GM03348 (cell line): ENCODE data around the gene ACAT2.
"Not testable (repeated sequence)": the region's sequence is repeated elsewhere in the genome, so short reads cannot be mapped to it uniquely, and the experiment has no call there.

Experiments
- DNase-seq: peaks from one replicate; pipeline ENCODE4 v3.0.0; 2012; ENCODE audit warnings: low spot score

The ACAT2 gene

DNA sequence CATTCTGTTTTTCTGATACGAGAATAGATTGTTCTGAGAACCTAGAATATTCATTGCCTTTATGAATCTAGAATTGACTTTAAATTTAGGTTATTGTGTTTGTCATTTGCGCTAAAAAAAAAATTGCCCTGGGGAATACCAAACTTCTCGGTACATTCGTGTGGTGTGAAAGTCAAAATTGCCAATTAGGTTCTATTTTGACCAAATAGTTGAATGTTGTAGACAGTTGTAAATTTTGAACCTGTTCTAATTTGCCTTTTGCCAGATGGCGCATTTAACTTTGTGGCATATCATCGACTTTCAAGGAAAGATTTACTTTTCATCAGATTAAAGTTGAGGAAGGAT is 31.5 kb upstream of the ACAT2 start:
- DNase-seq = no peak

- not testable (repeated sequence) for DNase-seq
Observed at GRCh38 chr6:159732550-159732949, 29.3 kb upstream of the ACAT2 start.

GRCh38 chr6:159733395-159733794 is 28.4 kb upstream of the ACAT2 start:
- DNase-seq = not testable (repeated sequence)

- no peak for DNase-seq
Observed at GRCh38 chr6:159736908-159737307, 24.9 kb upstream of the ACAT2 start.

GRCh38 chr6:159739341-159739740 is 22.5 kb upstream of the ACAT2 start:
- DNase-seq = no peak

DNA sequence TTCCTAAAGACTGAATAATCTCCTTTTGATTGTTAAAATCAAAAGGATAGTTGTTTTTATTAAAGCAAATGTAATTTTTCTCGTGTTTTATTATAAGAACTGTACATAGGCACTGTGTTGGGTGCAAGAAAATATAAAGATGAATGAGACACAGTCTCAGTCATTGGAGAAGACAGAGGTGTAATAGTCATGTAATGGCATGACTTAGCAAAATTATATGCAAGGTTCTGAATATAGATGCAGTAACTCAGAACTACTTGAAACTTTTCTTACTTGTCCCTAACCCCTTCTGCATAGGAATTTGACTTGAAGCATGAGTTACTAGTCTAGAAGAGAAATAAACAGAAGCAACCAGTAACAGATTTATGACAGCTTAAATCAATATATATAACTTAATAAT is 19.7 kb upstream of the ACAT2 start:
- DNase-seq = no peak

DNA sequence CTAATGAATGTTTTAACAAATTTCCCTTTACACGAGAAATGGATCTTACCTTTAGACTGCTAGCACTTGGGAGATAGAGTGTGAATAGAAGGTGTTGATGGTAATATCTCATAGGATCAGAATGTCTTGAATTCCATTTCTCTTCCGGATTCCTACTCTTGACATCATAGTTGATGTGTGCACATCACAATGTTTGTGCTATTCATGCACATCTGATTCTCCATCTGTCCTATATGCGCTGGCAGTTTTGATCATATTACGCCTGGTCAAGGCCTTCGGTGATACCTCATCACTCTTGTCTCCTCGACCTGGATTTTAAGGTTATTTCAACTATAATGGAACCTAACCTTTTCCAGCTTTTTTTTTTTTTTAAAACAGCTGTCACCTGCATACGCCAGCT is 16.8 kb upstream of the ACAT2 start:
- DNase-seq = no peak

- no peak for DNase-seq
Observed at GRCh38 chr6:159746759-159747158, 15.1 kb upstream of the ACAT2 start.

DNA sequence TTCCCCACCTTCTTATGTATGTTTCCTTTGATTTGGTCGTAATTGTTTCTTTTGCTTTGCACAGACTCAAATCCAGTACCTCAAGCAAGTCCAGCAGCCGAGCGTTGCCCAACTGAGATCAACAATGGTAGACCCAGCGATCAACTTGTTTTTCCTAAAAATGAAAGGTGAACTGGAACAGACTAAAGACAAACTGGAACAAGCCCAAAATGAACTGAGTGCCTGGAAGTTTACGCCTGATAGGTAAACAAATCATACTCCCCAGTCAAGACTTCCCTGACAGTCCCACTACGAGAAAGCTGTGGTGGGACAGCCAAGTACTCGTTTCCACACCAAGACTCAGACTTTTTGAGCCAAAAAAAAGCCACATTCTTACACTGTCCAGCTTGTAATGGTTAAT is 13.7 kb upstream of the ACAT2 start:
- not testable (repeated sequence) for DNase-seq

DNA sequence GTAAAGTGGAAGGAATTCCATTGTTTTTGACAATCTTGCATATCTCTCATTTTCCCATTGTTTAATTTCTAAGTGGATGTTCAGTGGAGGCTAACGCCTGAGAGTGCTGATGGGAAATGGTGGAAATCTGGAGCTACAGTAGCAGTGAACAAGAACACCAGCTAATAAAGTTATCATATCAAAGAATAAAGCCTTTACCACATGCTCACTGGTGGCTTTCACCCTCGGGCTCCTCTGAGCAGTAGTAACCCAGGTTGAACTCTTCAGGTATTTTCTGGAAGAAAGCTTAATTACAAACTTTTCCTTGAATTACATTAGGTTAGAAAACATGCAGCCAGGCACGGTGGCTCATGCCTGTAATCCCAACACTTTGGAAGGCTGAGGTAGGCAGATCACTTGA is 10.4 kb upstream of the ACAT2 start:
- DNase-seq = no peak

DNA sequence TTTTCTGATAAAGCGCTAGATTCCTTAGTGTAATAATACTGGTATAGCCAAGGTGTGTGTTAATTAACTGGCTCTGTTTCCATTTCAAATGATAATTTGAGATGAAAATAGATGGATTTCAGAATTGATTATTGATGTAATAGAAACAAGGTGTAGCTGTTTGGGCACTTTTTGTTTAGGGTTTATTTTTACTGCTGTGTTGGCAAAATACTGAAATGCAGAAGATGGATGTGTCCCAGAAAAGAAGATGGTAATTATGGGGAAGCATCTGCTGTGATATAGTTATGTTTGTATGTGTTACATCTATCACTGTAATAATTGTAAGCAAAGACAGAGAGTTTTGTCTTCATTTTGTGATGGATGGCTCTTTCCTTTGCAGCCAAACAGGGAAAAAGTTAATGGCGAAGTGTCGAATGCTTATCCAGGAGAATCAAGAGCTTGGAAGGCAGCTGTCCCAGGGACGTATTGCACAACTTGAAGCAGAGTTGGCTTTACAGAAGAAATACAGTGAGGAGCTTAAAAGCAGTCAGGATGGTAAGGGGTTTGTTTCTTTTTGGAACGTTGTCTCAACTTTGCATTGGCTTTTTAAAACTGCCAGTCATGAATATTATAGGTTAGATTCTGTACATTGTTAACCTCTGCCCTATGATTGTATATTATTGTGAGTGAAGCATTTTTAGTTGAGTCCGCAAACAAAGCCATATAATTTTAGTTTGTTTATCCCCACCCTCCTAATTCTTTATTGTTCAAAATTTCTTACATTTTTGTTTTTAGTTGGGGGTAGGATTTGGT is 8.6 kb upstream of the ACAT2 start:
- no peak for DNase-seq

DNA sequence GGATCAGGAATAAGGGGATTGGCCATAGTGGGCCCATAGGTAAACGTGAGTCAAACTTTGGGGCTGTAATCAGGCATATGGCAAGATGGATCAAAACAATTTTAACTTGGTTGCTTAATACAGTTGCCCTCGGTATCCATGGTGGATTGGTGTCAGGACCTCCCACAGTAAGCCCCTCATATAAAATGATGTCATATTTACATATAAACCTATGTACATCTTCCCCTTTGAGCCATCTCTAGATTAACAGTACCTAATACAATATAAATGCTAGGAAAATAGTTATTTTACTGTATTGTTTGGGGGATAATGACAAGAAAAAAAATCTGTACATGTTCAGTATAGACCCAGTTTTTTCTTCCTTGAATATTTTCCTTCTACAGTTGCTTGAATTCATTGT is 7.4 kb upstream of the ACAT2 start:
- no peak for DNase-seq

- no peak for DNase-seq
Observed at GRCh38 chr6:159754959-159755914, 6.6 kb upstream of the ACAT2 start.

- DNase-seq = no peak
Observed at GRCh38 chr6:159756508-159756907, 5.3 kb upstream of the ACAT2 start.

- peak; percentile 33 for DNase-seq
Observed at GRCh38 chr6:159758031-159759001, 3.5 kb upstream of the ACAT2 start.

- no peak for DNase-seq
Observed at GRCh38 chr6:159759645-159760044, 2.2 kb upstream of the ACAT2 start.

DNA sequence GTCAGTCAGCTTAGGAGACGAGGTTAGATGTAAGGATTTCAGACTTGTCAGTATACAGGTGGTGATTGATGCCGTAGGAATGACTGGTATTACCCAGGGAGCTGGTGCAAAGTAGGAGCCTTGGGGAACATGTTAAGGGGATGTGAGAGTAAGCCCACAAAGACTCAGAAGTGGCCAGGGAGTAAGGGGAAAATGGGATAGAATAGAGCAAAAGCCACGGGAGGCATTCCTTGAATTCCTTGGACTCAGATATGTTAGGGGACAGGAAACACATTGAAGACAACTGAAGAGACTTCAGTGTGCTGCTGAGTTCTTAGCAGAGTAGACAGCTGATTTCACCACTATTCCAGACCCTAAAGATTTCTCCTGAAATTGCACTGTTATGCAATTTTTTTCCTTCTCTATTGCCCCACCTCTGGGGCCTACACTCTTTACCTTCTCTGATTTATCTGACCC is 1.2 kb upstream of the ACAT2 start:
- DNase-seq = peak; percentile 65

DNA sequence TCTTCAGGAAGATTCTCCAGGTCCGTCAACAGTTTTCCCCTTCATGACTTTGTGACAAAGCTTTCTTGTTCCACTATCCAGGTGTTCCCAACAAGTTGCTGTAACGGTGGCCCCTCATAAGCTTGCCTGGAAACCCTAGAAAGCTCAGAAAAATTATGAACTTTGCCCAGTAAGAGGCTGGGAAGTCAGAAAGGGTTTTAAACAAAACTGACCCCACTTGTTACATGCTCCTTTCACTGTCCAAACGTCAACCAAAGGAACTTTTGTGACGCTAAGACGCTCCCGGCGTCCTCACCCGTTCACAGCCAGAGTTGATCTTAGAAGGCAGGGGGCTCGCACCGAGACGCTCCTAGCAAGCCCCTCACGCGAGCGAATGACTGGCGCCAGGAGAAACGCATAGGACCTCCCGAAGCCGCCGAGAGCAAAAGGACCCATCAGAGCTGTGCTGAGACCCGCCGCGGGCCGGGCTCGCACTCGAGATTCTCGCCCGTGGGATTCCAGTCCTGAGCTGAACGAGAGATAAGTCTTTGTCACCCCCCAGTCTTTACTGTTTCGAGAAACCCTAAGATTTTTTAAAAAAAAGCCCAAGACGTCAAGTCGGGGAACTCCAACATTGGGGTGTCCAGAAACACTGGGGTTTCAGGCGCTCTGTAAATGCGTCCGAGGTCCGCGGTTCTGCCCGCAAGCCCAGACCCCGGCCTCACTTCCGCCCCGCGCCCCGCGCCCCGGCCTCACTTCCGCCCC is 544 bp upstream of the ACAT2 start:
- DNase-seq = peak; percentile 15

DNA sequence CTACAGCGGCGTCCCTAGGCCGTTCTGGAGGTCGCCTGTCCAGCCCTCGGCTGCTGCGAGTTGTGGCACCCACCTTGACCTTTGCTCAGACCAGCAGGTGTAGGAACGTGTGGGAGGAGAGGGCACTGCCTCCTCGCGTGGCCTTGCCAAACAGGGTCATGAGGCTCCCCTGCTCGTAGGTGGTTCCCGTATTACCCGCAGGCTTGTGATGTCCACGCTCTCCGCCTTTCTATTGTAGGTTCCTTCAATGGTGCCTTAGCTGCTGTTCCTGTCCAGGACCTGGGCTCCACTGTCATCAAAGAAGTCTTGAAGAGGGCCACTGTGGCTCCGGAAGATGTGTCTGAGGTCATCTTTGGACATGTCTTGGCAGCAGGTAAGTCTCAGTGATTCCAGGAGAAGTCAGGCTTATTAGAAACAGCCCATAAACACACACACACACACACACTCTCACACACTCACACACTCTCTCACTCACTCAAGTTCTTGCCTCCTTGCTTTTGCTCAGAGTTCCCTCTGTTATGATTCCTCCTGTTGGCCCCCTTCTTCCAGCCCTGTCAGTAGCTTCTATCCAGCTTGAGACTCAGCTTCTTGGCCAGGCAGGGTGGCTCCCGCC is 942 bp downstream of the ACAT2 start:
- DNase-seq = no peak

- no peak for DNase-seq
Observed at GRCh38 chr6:159766906-159767305, 5.1 kb downstream of the ACAT2 start.

DNA sequence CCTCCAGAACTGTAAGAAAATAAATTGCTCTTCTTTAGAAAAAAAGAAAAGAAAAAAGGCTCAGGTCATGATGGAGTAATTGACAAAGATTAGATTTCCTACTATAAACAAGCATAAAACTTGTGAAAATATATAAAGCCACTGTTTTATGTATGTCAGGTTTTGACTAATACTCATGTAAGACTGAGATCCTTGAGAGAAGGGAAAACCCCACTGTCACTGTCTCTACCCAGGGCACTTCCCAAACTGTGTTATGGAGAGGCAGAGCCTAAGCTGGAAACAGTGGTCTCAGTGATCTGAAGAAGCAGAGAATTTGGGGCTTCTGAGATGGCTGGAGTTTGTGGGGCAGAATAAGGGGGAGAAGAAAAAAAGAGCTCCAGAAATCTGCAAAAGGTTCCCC is 7.6 kb downstream of the ACAT2 start:
- DNase-seq = no peak
